ENCODE results near the gene TBC1D2B.

TBC1D2B gene

DNA sequence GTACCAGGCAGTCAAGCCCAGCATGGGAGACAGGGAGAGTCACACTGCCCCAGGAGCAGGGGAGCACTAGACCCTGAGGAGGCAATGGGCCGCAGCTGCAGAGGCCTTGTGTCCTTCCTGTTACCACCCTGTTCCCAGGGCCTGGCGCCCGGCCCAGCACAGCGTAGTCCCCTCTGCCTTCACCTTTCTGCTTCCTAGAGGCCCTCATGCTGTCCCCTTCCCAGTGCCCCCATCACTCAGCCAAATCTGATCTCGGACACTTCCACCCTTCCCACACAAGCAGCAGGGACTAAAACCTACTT lies 6.9 kb upstream of the TBC1D2B start:
- H3K27ac Mint-ChIP-seq = peak overlapping the region; percentile 37

GRCh38 chr15:78083687-78084448 lies 6.4 kb upstream of the TBC1D2B start:
- Mint-ChIP-seq H3K4me1 (ENCODE audit: low read depth) (peaks cover 27% of the 10 kb centered on the region), H3K4me3 (no peak overlapping the region), H3K36me3 (ENCODE audit: low read depth) (no peaks in the 10 kb centered on the region), H3K27me3 (ENCODE audit: low read depth) (no peaks in the 10 kb centered on the region), H3K9me3 (no peaks in the 10 kb centered on the region), H3K27ac (peak overlapping the region; percentile 37)

More for the DNA sequence above, 6.9 kb upstream of the TBC1D2B start:
- H3K9me3 Mint-ChIP-seq = no peaks in the 10 kb centered on the region
- no peak overlapping the region for H3K4me3 Mint-ChIP-seq
- no peaks in the 10 kb centered on the region for H3K36me3 Mint-ChIP-seq (ENCODE audit: low read depth)
- H3K4me1 Mint-ChIP-seq (ENCODE audit: low read depth) = peaks cover 27% of the 10 kb centered on the region
- H3K27me3 Mint-ChIP-seq (ENCODE audit: low read depth) = no peaks in the 10 kb centered on the region

DNA sequence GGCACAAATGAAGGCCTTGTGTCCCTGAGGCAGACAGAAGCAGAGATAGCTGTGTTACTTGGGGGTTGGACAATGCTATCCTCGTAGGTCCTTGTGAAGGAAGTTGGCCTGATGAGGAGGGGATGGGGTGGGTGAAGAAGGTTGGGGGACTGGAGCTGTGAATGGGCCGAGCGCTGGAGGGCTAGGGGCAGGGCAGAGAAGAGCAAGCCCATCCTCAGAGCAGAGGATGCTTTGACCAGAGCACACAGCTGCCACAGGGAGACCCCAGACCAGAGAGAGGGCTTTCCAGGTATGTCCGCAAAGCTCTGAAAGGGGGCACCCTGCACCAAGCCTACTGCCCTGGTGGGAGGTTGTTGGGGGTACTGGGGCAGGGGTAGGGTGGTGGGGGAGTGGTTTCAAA lies 5.7 kb upstream of the TBC1D2B start:
- no peaks in the 10 kb centered on the region for H3K27me3 Mint-ChIP-seq (ENCODE audit: low read depth)
- H3K4me3 Mint-ChIP-seq = no peak overlapping the region
- no peaks in the 10 kb centered on the region for H3K36me3 Mint-ChIP-seq (ENCODE audit: low read depth)
- no peaks in the 10 kb centered on the region for H3K9me3 Mint-ChIP-seq
- peaks cover 27% of the 10 kb centered on the region for H3K4me1 Mint-ChIP-seq (ENCODE audit: low read depth)
- peak overlapping the region; percentile 26 for H3K27ac Mint-ChIP-seq

DNA sequence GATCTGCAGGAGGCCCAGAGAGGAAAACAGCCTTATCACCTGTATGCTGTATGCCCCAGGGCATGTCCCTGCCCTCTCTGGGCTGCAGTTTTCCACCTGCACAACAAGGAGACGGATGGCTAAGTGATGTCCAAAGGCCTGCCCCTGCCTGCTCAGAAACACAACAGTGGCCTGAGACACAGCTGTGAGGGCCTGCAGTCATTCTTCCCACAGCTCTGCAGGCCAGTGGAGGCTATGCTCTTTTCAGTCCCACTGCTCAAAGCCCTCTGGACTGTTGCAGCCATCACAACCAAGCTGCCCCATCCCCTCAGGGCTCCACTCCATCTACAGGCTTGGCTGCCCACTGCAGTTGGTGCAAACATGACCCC lies 5.2 kb upstream of the TBC1D2B start:
- Mint-ChIP-seq H3K27me3 (ENCODE audit: low read depth) (no peaks in the 10 kb centered on the region), H3K36me3 (ENCODE audit: low read depth) (no peaks in the 10 kb centered on the region), H3K27ac (peak overlapping the region; percentile 52), H3K4me3 (peak overlapping the region; percentile 4), H3K4me1 (ENCODE audit: low read depth) (peaks cover 28% of the 10 kb centered on the region), H3K9me3 (no peaks in the 10 kb centered on the region)

DNA sequence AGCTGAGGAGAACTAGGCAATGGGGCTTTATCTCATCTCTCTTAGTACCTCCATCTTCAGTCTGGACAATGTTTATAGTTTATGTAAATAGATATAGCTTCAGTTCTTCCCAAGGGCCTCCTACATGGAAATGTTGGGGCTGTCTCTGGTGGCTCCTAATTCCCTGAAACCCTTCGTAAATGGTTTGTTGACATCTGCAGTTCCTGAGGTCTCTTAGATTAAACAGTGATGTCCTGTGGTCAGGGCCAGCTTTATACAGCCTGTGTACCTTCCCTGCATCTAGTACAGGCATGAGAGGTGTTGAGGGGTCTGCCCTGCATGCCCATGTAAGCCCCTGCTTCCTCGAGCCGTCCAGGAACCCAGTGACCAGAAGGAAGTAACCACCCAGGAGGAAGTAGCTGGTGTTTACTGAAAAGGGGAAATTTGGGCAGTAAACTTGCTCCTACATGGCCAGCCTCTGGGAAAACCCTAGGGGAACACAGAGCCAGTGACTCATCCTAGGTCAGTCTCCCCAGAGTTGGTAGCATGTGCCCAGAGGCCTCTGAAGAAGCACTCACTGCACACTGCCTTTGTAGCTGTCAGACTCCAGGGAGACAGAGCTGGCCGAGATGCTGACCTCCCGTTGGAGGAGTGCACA lies 4.7 kb upstream of the TBC1D2B start:
- H3K4me1 Mint-ChIP-seq (ENCODE audit: low read depth) = peaks cover 28% of the 10 kb centered on the region
- H3K27ac Mint-ChIP-seq = peak overlapping the region; percentile 52
- peak overlapping the region; percentile 4 for H3K4me3 Mint-ChIP-seq
- H3K36me3 Mint-ChIP-seq (ENCODE audit: low read depth) = no peaks in the 10 kb centered on the region
- H3K27me3 Mint-ChIP-seq (ENCODE audit: low read depth) = no peaks in the 10 kb centered on the region
- H3K9me3 Mint-ChIP-seq = no peaks in the 10 kb centered on the region

DNA sequence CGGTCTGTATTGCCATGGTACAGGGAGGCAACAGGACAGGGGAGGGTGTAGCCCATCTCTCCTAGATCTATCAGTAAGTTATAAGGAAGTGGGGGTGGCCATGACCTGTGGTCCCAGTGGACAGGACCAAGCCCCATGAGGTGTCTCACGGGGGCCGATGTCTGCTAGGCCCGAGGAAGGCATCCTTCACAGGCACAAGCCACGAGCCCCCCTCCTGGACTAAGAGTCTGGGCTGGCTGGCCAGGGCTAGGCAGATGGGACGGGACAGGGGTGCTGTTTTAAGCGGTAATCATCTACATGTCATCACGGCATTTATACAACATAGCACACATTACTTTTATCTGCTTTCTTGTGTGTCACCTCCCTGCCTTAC lies 2.6 kb upstream of the TBC1D2B start:
- Mint-ChIP-seq H3K27ac (no peak overlapping the region), H3K4me3 (no peak overlapping the region), H3K9me3 (no peaks in the 10 kb centered on the region), H3K27me3 (ENCODE audit: low read depth) (no peaks in the 10 kb centered on the region), H3K36me3 (ENCODE audit: low read depth) (peaks cover 11% of the 10 kb centered on the region), H3K4me1 (ENCODE audit: low read depth) (peaks cover 37% of the 10 kb centered on the region)

DNA sequence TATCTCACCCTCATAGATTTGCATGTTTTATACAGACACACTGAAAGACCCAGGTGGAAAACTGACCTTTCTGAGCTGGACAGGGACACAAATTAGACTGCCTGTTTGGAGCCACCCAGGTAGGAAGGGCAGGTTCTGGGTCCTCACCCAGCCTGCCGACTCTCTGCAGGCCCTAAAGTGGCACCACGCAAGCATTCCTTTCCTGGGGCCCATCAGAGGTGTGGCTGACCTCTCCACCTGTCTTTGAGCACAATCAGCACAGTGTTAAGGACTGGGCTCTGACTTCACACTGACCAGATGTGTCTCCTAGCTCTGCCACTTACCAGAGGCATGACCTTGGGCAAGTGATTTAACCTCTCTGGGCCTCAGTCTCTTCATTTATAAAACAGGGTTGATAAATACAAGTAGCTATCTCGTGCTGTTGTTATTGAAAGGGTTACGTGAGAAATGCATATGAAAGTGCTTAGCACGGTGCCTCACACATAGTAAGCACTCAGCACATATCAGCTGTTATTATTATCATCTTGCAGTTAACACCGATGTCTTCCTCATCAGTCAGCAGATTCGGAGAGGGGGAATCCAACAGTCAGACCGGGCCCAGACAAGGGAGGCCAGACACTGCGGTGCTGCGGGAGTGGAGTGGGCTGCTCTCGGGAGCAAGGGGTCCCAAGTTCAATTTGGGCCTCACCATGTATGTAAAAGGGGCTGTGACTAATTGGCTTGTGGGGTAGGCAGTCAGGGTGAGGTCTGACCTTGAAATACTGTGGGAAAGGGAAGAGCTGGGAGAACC lies 2.0 kb upstream of the TBC1D2B start:
- no peak overlapping the region for H3K4me3 Mint-ChIP-seq
- H3K4me1 Mint-ChIP-seq (ENCODE audit: low read depth) = peaks cover 40% of the 10 kb centered on the region
- no peaks in the 10 kb centered on the region for H3K9me3 Mint-ChIP-seq
- H3K27me3 Mint-ChIP-seq (ENCODE audit: low read depth) = no peaks in the 10 kb centered on the region
- H3K27ac Mint-ChIP-seq = no peak overlapping the region
- H3K36me3 Mint-ChIP-seq (ENCODE audit: low read depth) = peaks cover 15% of the 10 kb centered on the region

DNA sequence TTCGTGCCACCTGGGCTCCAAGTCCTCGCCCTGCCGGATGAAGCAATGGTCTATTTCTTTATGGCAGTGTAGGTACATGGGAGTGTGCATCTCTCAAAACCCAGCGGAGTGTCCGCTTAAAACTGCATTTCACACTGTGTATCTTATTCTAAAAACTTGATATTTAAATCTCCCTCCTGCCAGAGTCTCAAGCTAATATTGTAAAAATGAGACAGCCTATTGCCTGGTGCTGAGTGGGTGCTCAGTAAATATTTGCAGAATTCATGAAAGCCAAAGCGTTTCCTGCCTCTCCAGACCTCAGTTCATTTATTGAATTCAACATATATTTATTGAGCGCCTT lies 330 bp upstream of the TBC1D2B start:
- Mint-ChIP-seq H3K4me3 (peak overlapping the region; percentile 84), H3K36me3 (ENCODE audit: low read depth) (peaks cover 19% of the 10 kb centered on the region), H3K4me1 (ENCODE audit: low read depth) (peaks cover 38% of the 10 kb centered on the region), H3K9me3 (no peaks in the 10 kb centered on the region), H3K27ac (peak overlapping the region; percentile 80), H3K27me3 (ENCODE audit: low read depth) (no peaks in the 10 kb centered on the region)

- Mint-ChIP-seq H3K4me1 (ENCODE audit: low read depth) (peaks cover 40% of the 10 kb centered on the region), H3K36me3 (ENCODE audit: low read depth) (peaks cover 24% of the 10 kb centered on the region), H3K4me3 (peak overlapping the region; percentile 100), H3K9me3 (no peaks in the 10 kb centered on the region), H3K27me3 (ENCODE audit: low read depth) (no peaks in the 10 kb centered on the region), H3K27ac (peak overlapping the region; percentile 88)
Measured at GRCh38 chr15:78076231-78077052, 1.1 kb downstream of the TBC1D2B start.

DNA sequence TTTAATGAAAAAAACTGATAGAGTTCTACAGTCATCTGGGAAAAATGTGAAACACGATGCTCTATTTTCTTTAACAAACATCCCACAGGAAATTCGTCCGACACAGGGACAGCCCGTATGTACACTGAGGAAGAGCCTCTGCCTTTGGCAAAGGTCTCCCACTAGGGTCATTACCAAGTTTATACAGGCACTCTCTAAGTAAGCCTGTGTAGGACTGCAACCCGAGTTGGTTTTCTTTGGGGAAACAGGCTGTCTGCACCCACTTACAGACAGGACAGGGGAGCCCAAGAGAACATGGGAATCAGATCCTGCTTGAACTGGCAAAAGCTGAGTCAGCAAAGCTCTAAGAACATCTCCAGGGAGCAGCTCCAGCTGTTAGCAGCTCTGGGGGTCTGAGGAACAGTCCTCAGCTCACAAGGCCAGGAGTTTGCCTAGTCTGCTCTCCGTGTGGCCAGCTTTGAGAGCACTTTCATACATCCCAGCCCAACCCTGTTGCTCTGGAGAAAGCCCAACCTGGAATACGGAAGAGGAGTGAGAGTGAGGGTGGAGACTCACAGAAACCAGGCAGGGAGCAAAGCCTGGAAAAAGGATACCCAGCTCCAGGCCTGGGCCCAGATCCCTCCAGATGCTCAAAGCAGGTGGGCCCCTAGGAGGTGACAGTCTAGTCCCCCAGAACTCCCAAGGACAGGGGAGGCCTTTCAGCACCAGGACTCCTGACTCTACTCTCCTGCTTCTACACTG lies 1.9 kb downstream of the TBC1D2B start:
- H3K27me3 Mint-ChIP-seq (ENCODE audit: low read depth) = no peaks in the 10 kb centered on the region
- H3K9me3 Mint-ChIP-seq = no peaks in the 10 kb centered on the region

GRCh38 chr15:78073046-78073787 lies 4.3 kb downstream of the TBC1D2B start:
- H3K36me3 Mint-ChIP-seq (ENCODE audit: low read depth) = peaks cover 33% of the 10 kb centered on the region
- H3K9me3 Mint-ChIP-seq = no peaks in the 10 kb centered on the region
- H3K27ac Mint-ChIP-seq = peak overlapping the region; percentile 85
- peaks cover 66% of the 10 kb centered on the region for H3K4me1 Mint-ChIP-seq (ENCODE audit: low read depth)
- no peaks in the 10 kb centered on the region for H3K27me3 Mint-ChIP-seq (ENCODE audit: low read depth)
- peak overlapping the region; percentile 57 for H3K4me3 Mint-ChIP-seq

More for the DNA sequence above, 1.9 kb downstream of the TBC1D2B start:
- Mint-ChIP-seq H3K36me3 (ENCODE audit: low read depth) (peaks cover 28% of the 10 kb centered on the region), H3K4me3 (peak overlapping the region; percentile 100), H3K4me1 (ENCODE audit: low read depth) (peaks cover 42% of the 10 kb centered on the region), H3K27ac (peak overlapping the region; percentile 72)

DNA sequence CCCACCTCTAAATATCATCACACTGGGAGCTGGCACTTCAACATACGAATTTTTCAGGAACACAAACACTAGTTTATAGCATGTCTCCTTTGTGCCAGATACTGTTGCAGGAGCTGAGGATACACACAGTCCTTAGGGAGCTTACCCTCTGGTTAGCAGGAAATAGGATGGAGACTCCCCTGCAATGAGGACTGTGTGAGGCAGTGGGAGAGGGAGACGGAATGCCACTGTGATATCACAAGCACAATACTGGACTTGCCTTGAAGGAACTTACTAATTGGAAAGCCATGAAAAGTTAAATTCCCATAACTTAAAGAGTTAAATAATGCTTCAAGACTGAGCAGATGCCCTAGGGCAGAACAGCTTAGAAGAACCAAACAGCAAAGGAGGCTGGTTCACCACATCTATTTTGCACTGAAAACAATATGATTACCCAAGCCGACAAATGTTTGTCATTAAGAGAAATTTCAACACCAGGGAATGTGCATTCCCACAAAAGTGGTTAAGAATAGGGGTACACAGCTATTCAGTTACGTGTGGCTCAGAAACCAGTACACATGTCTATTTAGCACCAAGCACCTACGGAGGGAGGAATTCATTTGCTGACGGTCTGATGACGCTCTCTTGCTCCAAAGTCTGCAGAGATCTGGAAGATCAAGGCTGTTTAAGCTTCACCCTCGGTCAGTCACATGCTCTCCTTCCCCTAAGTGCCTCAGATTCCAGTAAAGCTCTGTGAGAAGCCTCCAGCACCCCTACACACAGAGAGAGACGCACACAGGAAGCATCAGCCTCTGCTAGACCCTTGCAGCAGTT lies 5.2 kb downstream of the TBC1D2B start:
- H3K4me3 Mint-ChIP-seq = peak overlapping the region; percentile 57
- peak overlapping the region; percentile 85 for H3K27ac Mint-ChIP-seq
- H3K36me3 Mint-ChIP-seq (ENCODE audit: low read depth) = peaks cover 33% of the 10 kb centered on the region
- peaks cover 70% of the 10 kb centered on the region for H3K4me1 Mint-ChIP-seq (ENCODE audit: low read depth)
- no peaks in the 10 kb centered on the region for H3K27me3 Mint-ChIP-seq (ENCODE audit: low read depth)
- no peaks in the 10 kb centered on the region for H3K9me3 Mint-ChIP-seq

DNA sequence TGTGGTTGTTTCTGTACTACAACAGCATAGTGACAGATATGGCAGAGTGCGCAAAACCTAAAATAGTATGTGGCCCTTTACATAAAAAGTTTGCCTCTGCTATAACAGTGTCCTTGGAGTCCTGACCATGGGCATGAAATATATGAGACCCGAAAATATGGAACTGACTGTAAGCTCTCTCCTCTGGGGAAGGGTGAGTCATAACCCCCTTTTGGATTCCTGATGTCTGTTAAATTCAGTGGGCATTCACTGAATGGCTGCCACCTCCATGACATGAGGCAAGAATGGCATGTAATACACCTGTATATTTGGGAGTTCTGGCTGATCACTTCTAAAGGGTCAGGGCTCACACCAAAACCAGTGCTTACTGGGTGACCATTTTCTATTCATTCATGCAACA lies 6.1 kb downstream of the TBC1D2B start:
- peaks cover 31% of the 10 kb centered on the region for H3K36me3 Mint-ChIP-seq (ENCODE audit: low read depth)
- no peak overlapping the region for H3K4me3 Mint-ChIP-seq
- H3K27ac Mint-ChIP-seq = peak overlapping the region; percentile 31
- peaks cover 77% of the 10 kb centered on the region for H3K4me1 Mint-ChIP-seq (ENCODE audit: low read depth)
- H3K9me3 Mint-ChIP-seq = no peaks in the 10 kb centered on the region
- H3K27me3 Mint-ChIP-seq (ENCODE audit: low read depth) = no peaks in the 10 kb centered on the region
